ENCODE results near the gene ARID3B.

ARID3B gene

DNA sequence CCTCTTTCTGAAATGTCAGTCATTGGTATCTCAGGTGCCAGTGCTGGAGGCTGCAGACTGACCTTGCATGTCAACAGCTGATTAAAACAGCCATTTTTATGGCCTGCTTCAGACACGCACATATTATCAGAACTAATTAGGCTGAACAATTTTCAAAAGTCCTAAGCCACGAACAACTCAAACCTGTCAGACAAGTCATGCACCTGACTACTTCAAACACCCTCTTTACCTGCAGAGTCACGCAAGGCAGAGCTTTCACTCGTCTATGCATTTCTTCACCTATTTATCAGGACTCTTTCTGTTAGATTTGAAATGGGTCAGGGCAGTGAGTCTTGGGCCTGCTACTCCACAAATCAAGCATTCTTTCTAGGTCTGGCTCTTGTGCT, 101.3 kb downstream of the ARID3B start:
- DNase-seq (ENCODE audit: low read depth in 2 of 2): no peak

- no peak for DNase-seq (ENCODE audit: low read depth in 2 of 2)
Observed at GRCh38 chr15:74642734-74643664, 102.0 kb downstream of the ARID3B start.

DNA sequence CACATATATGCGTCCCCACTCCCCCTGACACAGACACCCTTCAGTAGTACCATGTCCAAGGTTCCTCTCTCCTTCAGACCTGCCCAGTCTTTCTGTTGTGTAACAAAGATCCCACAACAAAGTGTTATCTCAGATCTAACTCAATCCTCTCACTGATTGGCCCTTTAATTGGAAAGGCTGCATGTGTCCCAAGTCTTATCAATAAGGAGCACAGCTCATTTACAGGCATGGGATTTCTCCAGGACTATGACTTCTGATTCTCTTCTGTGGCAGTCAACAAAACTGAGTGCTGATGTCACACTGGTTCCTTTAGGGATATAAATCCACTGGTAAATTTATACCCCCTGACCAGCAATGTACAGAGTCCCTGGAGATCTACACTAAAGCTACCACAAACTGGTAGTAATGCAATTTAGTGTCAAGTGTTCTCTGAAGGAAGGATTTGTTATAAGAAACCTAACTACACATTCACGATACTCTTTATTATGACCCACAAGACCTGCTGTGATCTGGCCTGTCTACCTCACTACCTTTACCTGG, 102.7 kb downstream of the ARID3B start:
- no peak for DNase-seq (ENCODE audit: low read depth in 2 of 2)

- DNase-seq (ENCODE audit: low read depth in 2 of 2): no peak
Observed at GRCh38 chr15:74646480-74646879, 105.5 kb downstream of the ARID3B start.
